Measurements from ENCODE around the gene HS2ST1.
"Not testable (repeated sequence)": the region's sequence is repeated elsewhere in the genome, so short reads cannot be mapped to it uniquely, and the experiment has no call there.

The HS2ST1 gene

GRCh38 chr1:86926883-86927282 is 12.4 kb downstream of the HS2ST1 start:
- DNase-seq, result no peak

GRCh38 chr1:86928819-86929218 is 14.4 kb downstream of the HS2ST1 start:
- no peak for DNase-seq

- no peak for DNase-seq
These were observed 18.6 kb downstream of the HS2ST1 start for GRCh38 chr1:86933051-86933450.

- no peak for DNase-seq
These were observed 19.3 kb downstream of the HS2ST1 start for GRCh38 chr1:86933562-86934377.

GRCh38 chr1:86938450-86938849 is 24.0 kb downstream of the HS2ST1 start:
- no peak for DNase-seq

GRCh38 chr1:86938855-86939254 is 24.4 kb downstream of the HS2ST1 start:
- DNase-seq, result no peak

- no peak for DNase-seq
These were observed 25.0 kb downstream of the HS2ST1 start for GRCh38 chr1:86939406-86939805.

GRCh38 chr1:86940599-86940998 is 26.2 kb downstream of the HS2ST1 start:
- DNase-seq, result no peak

- no peak for DNase-seq
These were observed 27.6 kb downstream of the HS2ST1 start for GRCh38 chr1:86942042-86942441.

- no peak for DNase-seq
These were observed 28.3 kb downstream of the HS2ST1 start for GRCh38 chr1:86942743-86943142.

- no peak for DNase-seq
These were observed 33.8 kb downstream of the HS2ST1 start for GRCh38 chr1:86948212-86948611.

- no peak for DNase-seq
These were observed 36.4 kb downstream of the HS2ST1 start for GRCh38 chr1:86950712-86951419.

- DNase-seq, result no peak
These were observed 37.0 kb downstream of the HS2ST1 start for GRCh38 chr1:86951430-86951829.

GRCh38 chr1:86953167-86953566 is 38.7 kb downstream of the HS2ST1 start:
- DNase-seq, result no peak

GRCh38 chr1:86955678-86956077 is 41.2 kb downstream of the HS2ST1 start:
- DNase-seq, result no peak

GRCh38 chr1:86956221-86956620 is 41.8 kb downstream of the HS2ST1 start:
- DNase-seq, result no peak

GRCh38 chr1:86957221-86957620 is 42.8 kb downstream of the HS2ST1 start:
- no peak for DNase-seq

- no peak for DNase-seq
These were observed 46.1 kb downstream of the HS2ST1 start for GRCh38 chr1:86960548-86960947.

GRCh38 chr1:86963841-86964240 is 49.4 kb downstream of the HS2ST1 start:
- not testable (repeated sequence) for DNase-seq

GRCh38 chr1:86965012-86965826 is 50.8 kb downstream of the HS2ST1 start:
- peak; percentile 45 for DNase-seq

- no peak for DNase-seq
These were observed 51.4 kb downstream of the HS2ST1 start for GRCh38 chr1:86965827-86966182.

- no peak for DNase-seq
These were observed 56.5 kb downstream of the HS2ST1 start for GRCh38 chr1:86970938-86971337.

GRCh38 chr1:86971778-86972177 is 57.3 kb downstream of the HS2ST1 start:
- no peak for DNase-seq

- DNase-seq, result peak; percentile 90
These were observed 57.8 kb downstream of the HS2ST1 start for GRCh38 chr1:86972262-86972661.
